Activated CD8-positive, alpha-beta T cell treated with anti-CD3 and anti-CD28 coated beads for 36 hours (primary cell): ENCODE data around the gene FSCN2. TPM values are rescaled to one million over a fixed set of nuclear protein-coding genes. Genes with fewer than 3 reads are reported as not detected.

Experiments
- ATAC-seq: fragments of 200-7000 bp; cut with Tn5 transposase; one replicate; pipeline ENCODE4 v1.10.0; 2021; ENCODE audit warnings: mild to moderate bottlenecking, moderate library complexity
- CTCF ChIA-PET: fragments of 350-600 bp; sonication (Branson Sonifier 250); formaldehyde crosslinking; loops from one replicate; lab custom pipeline; 2021; ENCODE audit warnings: antibody characterized with exemption; lab: Charles Lee
- POLR2A ChIA-PET: fragments of 350-600 bp; sonication (Branson Sonifier 250); formaldehyde crosslinking; loops from one replicate; lab custom pipeline; 2021; ENCODE audit warnings: antibody characterized with exemption; lab: Charles Lee
- DNase-seq: peaks from one replicate; pipeline ENCODE4 v3.0.0-alpha.2; 2020
- H3K27ac Mint-ChIP-seq: one replicate; pipeline ENCODE4 v1.8.0; 2021; ENCODE audit warnings: mild to moderate bottlenecking, mixed read lengths
- H3K27me3 Mint-ChIP-seq: one replicate; pipeline ENCODE4 v1.8.0; 2021; ENCODE audit warnings: mixed read lengths
- H3K36me3 Mint-ChIP-seq: one replicate; pipeline ENCODE4 v1.8.0; 2021; ENCODE audit warnings: low read depth, mixed read lengths
- H3K4me1 Mint-ChIP-seq: one replicate; pipeline ENCODE4 v1.8.0; 2021; ENCODE audit warnings: low read depth, mixed read lengths
- H3K4me3 Mint-ChIP-seq: one replicate; pipeline ENCODE4 v1.8.0; 2021; ENCODE audit warnings: mild to moderate bottlenecking, moderate library complexity, mixed read lengths
- H3K9me3 Mint-ChIP-seq: one replicate; pipeline ENCODE4 v1.8.0; 2021; ENCODE audit warnings: mixed read lengths
- intact Hi-C: fragments of 100-400 bp; cut with micrococcal nuclease; formaldehyde crosslinking; loops from one replicate; pipeline ENCODE4 v1.10.0; 2022
- total RNA-seq, 2 experiments: library from RNA; stranded (reverse); gene quantifications; one replicate each; pipeline ENCODE4 v1.2.3, GENCODE V29; 2021
- TF ChIP-seq, protein P1 (sequence below): fragments of 200-600 bp; IDR thresholded peaks from one replicate; pipeline ENCODE4 v1.8.0; 2022; ENCODE audit warnings: antibody characterized with exemption, mild to moderate bottlenecking

Gene FSCN2
- total RNA-seq, 2 experiments from 2014 or later: 0.32 TPM; not detected in 1

DNA sequence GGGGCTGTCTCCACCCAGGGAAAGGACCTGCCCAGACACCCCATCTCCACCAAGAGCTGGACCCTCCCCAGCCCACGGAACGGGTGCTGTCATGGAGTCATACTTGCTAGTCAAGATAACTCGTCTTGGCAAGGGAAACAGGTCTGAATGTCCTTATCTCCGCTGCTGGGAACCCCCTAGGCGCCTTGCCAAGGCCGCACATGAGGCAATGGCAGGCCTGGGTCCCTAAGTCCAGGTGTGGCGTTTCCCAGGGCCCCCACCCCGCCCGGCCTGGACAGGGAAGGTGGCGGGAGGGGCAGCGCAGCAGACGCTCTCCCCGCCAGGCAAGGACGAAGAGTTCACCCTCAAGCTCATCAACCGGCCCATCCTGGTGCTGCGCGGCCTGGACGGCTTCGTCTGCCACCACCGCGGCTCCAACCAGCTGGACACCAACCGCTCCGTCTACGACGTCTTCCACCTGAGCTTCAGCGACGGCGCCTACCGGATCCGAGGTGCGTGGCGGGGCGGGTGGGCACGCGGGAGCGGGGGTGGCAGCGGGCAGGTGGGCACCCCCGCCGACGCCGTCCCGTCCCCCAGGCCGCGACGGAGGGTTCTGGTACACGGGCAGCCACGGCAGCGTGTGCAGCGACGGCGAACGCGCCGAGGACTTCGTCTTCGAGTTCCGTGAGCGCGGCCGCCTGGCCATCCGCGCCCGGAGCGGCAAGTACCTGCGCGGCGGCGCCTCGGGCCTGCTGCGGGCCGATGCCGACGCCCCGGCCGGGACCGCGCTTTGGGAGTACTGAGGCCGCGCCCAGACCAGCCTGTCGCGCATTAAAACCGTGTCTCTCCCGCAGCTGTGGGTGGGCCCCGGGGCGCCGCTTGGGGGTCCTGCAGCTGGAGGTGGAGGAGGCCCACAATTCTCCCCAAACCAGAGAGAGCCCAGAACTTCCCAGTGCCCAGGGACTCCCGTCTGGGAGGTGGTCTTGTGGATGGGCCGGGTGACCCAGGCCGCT lies 8.4 kb downstream of the FSCN2 start:
- Mint-ChIP-seq H3K9me3 (no peaks in the 10 kb centered on the region), H3K27ac (no peak overlapping the region), H3K36me3 (peaks cover 2% of the 10 kb centered on the region), H3K4me3 (no peak overlapping the region), H3K4me1 (no peaks in the 10 kb centered on the region), H3K27me3 (peaks cover 17% of the 10 kb centered on the region)
- TF ChIP-seq, protein P1, sequence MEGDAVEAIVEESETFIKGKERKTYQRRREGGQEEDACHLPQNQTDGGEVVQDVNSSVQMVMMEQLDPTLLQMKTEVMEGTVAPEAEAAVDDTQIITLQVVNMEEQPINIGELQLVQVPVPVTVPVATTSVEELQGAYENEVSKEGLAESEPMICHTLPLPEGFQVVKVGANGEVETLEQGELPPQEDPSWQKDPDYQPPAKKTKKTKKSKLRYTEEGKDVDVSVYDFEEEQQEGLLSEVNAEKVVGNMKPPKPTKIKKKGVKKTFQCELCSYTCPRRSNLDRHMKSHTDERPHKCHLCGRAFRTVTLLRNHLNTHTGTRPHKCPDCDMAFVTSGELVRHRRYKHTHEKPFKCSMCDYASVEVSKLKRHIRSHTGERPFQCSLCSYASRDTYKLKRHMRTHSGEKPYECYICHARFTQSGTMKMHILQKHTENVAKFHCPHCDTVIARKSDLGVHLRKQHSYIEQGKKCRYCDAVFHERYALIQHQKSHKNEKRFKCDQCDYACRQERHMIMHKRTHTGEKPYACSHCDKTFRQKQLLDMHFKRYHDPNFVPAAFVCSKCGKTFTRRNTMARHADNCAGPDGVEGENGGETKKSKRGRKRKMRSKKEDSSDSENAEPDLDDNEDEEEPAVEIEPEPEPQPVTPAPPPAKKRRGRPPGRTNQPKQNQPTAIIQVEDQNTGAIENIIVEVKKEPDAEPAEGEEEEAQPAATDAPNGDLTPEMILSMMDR: no peak
- DNase-seq (no peak), ATAC-seq (no peak)
- CTCF ChIA-PET: interaction anchor here (0.9 kb wide), 1 partner anchor 65 kb away, joined by 5 read pairs; no protein-coding TSS in a partner anchor
- POLR2A ChIA-PET: interaction anchor here (1.0 to 1.8 kb wide), 5 partner anchors 16 to 292 kb away, joined by 4 to 6 read pairs (median 4); no protein-coding TSS in a partner anchor
- intact Hi-C loops: no loop called here

DNA sequence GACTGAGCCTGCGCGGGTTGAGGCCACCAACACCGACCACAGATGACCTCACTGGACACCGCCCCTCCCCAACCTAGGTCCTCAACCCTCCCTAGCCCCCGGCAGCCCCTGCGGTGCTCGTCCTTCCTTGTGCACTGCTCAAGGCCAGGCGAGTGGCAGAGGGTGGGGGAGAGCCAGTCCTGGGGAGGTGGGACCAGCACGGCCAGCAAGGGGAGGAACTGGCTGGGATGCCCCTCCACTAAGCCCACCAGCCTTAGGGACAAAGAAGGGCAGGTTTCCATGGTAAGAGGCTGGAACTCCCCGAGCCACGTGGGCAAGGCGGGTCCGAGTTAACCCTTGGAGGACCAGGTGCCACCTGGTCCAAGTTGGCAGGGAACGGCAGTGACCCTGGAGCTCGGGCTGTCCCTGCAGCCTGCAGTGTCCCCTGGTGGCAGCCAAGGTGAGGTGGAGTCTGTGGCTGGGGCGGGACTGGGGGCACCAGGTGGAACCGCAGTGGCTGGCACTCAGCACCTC lies 9.2 kb downstream of the FSCN2 start:
- H3K36me3 Mint-ChIP-seq: peaks cover 2% of the 10 kb centered on the region
- POLR2A ChIA-PET: interaction anchor here (1.9 kb wide), 1 partner anchor 15 kb away, joined by 7 read pairs; the partner anchor contains the start of gene FAAP100
- H3K27ac Mint-ChIP-seq: no peak overlapping the region
- peak; percentile 77 for ATAC-seq
- H3K9me3 Mint-ChIP-seq: no peaks in the 10 kb centered on the region
- H3K4me1 Mint-ChIP-seq: no peaks in the 10 kb centered on the region
- peak; percentile 54 for DNase-seq
- CTCF ChIA-PET: no interaction called here
- peaks cover 17% of the 10 kb centered on the region for H3K27me3 Mint-ChIP-seq
- no peak overlapping the region for H3K4me3 Mint-ChIP-seq
- intact Hi-C loops: no loop called here
- TF ChIP-seq, protein P1: peak; percentile 56

DNA sequence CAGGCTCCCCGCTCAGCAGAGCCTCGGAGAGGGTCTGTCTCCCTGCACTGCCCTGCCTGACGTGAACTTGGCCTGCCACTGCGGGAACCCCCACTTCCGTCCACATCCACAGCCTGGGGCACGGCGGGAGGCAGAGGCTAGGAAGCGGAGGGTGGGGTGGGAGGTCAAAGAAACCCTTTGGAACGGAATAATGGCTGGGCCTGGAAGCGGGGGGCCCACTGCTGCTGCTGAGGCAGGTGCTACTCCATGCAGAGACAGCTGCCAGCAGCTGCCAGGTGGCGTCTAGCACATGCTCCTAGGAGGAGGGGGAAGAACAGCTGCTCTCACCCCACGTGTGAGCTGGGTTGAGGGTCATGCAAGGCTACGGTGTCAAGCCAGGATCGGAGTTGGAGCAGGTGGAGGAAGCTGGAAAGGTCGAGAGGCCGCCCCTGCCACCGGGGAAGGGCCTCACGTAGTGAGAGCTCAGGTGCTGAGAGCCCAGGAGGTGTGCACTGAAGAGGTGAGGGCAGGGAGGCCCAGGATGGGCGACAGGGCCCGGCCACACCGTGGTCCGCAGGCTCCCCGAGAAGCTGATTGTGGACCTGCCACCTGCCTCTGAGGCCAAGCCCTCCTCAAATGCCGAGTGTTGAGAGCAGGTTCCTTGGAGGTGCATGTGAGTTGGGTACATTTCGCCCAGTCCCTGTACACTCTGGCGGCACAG lies 9.8 kb downstream of the FSCN2 start:
- ChIA-PET CTCF (no interaction called here), POLR2A (interaction anchor here (0.6 to 1.9 kb wide), 3 partner anchors 14 to 29 kb away, joined by 3 to 7 read pairs (median 3); partner anchors contain the start of gene FAAP100)
- no peak for DNase-seq
- intact Hi-C loops: no loop called here
- Mint-ChIP-seq H3K27ac (no peak overlapping the region), H3K4me3 (no peak overlapping the region), H3K27me3 (peaks cover 17% of the 10 kb centered on the region), H3K9me3 (no peaks in the 10 kb centered on the region), H3K36me3 (peaks cover 2% of the 10 kb centered on the region), H3K4me1 (no peaks in the 10 kb centered on the region)
- TF ChIP-seq, protein P1: no peak
- no peak for ATAC-seq

DNA sequence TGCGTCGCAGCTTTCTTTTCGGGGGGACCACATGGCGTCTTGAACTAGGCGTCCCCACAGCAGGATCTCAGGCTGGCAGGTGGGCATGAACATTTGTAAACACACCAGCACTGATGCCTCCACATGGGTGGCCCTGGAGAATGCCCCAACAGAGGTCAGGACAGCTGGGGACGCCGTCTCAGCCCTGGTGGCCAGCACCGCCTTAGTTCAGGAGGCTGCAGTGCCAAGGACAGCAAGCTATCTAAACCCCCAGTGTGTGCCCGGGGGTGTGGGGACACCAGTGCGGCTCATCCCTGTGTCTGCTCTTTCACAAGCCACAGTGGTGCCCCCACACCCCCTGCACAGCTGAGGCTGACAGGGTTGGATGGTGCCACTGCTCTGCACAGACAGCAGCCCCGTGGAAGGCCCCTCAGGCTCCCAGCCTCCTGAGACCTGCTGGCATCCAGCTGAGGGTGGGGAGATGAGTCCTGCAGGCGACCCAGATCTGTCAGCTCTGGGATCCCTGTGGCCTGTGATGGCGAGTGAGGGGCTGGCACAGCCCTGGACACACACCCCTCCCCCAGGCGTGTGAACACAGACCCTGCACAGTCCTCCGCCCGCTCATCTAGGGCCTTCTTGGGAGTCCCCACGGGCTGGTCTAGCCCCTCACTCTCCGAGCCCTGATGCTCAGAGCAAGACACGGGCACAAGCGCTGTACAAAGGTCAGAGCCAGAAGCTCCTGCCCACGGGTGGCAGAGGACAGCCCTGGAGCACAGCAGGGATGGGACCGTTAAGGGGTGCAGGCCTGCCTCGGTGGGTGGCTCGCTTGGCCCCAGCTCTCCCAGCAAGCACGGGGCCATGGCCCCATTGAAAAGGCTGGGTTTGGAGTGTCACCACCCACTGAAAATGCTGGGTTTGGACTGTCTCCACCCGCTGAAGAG lies 10.7 kb downstream of the FSCN2 start:
- ChIA-PET CTCF (interaction anchor here (1.0 kb wide), 1 partner anchor 285 kb away, joined by 3 read pairs; no protein-coding TSS in a partner anchor), POLR2A (interaction anchor here (1.0 to 1.9 kb wide), 3 partner anchors 11 to 30 kb away, joined by 3 to 7 read pairs (median 3); partner anchors contain the start of gene FAAP100)
- DNase-seq: no peak
- Mint-ChIP-seq H3K36me3 (peaks cover 2% of the 10 kb centered on the region), H3K4me3 (no peak overlapping the region), H3K9me3 (no peaks in the 10 kb centered on the region), H3K27ac (no peak overlapping the region), H3K4me1 (no peaks in the 10 kb centered on the region), H3K27me3 (peaks cover 17% of the 10 kb centered on the region)
- ATAC-seq: no peak
- intact Hi-C loops: no loop called here
- TF ChIP-seq, protein P1: no peak
